CD4-positive, CD25-positive, alpha-beta regulatory T cell (primary cell): ENCODE results near the gene TUBB2B. TPM values are rescaled to one million over a fixed set of nuclear protein-coding genes. Genes with fewer than 3 reads are reported as not detected.

Experiments used
- ATAC-seq, 2 donors: fragments of 150-1000 bp; cut with Tn5 transposase; one replicate each; pipeline ENCODE4 v1.10.0; 2021; ENCODE audit warnings: low read depth in 2 of 2, moderate number of reproducible peaks in 2 of 2, moderate library complexity in 1 of 2
- DNase-seq, 3 donors: peaks; one replicate each; pipeline versions ENCODE4 v3.0.0 to v3.0.0-alpha.2; 2012 to 2022; ENCODE audit warnings: mixed read lengths in 1 of 3
- H3K27ac ChIP-seq: one replicate; pipeline ENCODE4 v1.7.0; 2013; ENCODE audit warnings: mild to moderate bottlenecking, low read length; ENCODE audit not compliant: insufficient read depth, poor library complexity, severe bottlenecking
- H3K27me3 ChIP-seq: one replicate; pipeline ENCODE4 v1.7.0; 2013; ENCODE audit warnings: low read length; ENCODE audit not compliant: control insufficient read depth, insufficient read depth
- H3K36me3 ChIP-seq: one replicate; pipeline ENCODE4 v1.7.0; 2013; ENCODE audit warnings: mild to moderate bottlenecking, low read length, moderate library complexity; ENCODE audit not compliant: control insufficient read depth, insufficient read depth
- H3K4me1 ChIP-seq: 2 replicates; pipeline ENCODE4 v1.7.0; 2013; ENCODE audit warnings: mild to moderate bottlenecking, low read length; ENCODE audit not compliant: insufficient read depth, control insufficient read depth, poor library complexity, severe bottlenecking
- H3K4me3 ChIP-seq: one replicate; pipeline ENCODE4 v1.7.0; 2013; ENCODE audit warnings: low read depth, mild to moderate bottlenecking, low read length, moderate library complexity
- H3K9me3 ChIP-seq, 2 experiments: 1 replicate in 1 of 2; 2 replicates in 1 of 2; pipeline ENCODE4 v1.7.0; 2013; ENCODE audit warnings: low read length in 2 of 2, mild to moderate bottlenecking in 1 of 2, moderate library complexity in 1 of 2; ENCODE audit not compliant: control insufficient read depth in 2 of 2
- H3K27ac Mint-ChIP-seq, 3 donors: one replicate each; pipeline ENCODE4 v1.8.0; 2020 to 2022; ENCODE audit warnings: mild to moderate bottlenecking in 3 of 3, mixed read lengths in 3 of 3, moderate library complexity in 2 of 3
- H3K27me3 Mint-ChIP-seq: one replicate; pipeline ENCODE4 v1.8.0; 2022; ENCODE audit warnings: mild to moderate bottlenecking, mixed read lengths
- H3K36me3 Mint-ChIP-seq: one replicate; pipeline ENCODE4 v1.8.0; 2020; ENCODE audit warnings: mixed read lengths
- H3K4me1 Mint-ChIP-seq, 4 donors: one replicate each; pipeline ENCODE4 v1.8.0; 2020 to 2022; ENCODE audit warnings: mixed read lengths in 4 of 4, mild to moderate bottlenecking in 1 of 4
- H3K4me3 Mint-ChIP-seq, 4 donors: one replicate each; pipeline ENCODE4 v1.8.0; 2020 to 2022; ENCODE audit warnings: mild to moderate bottlenecking in 4 of 4, mixed read lengths in 4 of 4, moderate library complexity in 3 of 4
- H3K9me3 Mint-ChIP-seq, 7 donors: one replicate each; pipeline ENCODE4 v1.8.0; 2020 to 2022; ENCODE audit warnings: mixed read lengths in 7 of 7, mild to moderate bottlenecking in 3 of 7, moderate library complexity in 2 of 7
- polyA plus RNA-seq, 4 donors: library from polyadenylated mRNA; unstranded; fragments of 300-500 nt; fragmentation: Illumina TruSeq; gene quantifications; one replicate each; pipeline ENCODE4 v1.2.3, GENCODE V29; 2021
- total RNA-seq: library from RNA; stranded (reverse); gene quantifications from one replicate; pipeline ENCODE4 v1.2.3, GENCODE V29; 2022

The TUBB2B gene
- total and polyA plus RNA-seq, 5 donors from 2014 or later: 0.09 to 0.91 (median 0.10) TPM; not detected in 1

DNA sequence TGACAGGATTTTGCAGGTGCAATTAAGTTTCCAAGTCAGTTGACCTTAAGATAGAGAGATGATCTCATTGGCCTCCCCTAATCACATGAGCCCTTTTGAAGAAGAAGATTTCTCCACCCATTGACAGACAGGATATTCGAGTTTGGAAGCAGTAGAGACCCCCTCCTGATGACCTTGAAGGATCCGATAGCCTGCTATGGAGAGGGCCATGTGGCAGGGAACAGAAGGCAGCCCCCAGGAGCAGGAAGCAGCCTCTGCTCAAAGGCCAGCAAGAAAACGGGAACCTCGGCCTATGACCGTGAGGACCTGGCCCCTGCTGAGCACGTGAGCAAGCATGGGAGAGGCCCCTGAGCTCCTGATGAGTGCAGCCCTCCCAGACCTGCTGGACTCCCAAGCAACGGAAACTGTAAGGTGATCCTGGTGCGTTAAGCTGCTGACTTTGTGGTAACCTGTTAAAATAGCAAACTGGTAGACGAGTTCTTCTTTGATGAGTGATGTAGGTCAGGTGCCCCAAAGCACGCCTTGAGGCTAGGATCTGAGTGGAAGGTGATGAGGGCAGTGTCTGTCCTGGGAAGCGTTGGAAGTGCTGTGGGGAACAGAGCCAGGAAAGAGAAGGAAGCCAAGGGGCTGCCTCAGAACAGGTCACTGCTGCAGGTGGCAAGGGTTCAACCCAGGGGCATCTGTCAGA is 51.6 kb downstream of the TUBB2B start:
- H3K4me3 ChIP-seq: no peak overlapping the region
- H3K4me3 Mint-ChIP-seq: no peak overlapping the region
- H3K9me3 ChIP-seq: no peaks in the 10 kb centered on the region
- peaks cover 0 to 4% (median 2%) of the 10 kb centered on the region in 4 donors for H3K4me1 Mint-ChIP-seq
- H3K27ac ChIP-seq: no peak overlapping the region
- peaks cover 22% of the 10 kb centered on the region for H3K27me3 Mint-ChIP-seq
- no peak overlapping the region for H3K27ac Mint-ChIP-seq
- H3K9me3 Mint-ChIP-seq: peaks cover 0 to 2% (median 0%) of the 10 kb centered on the region in 7 donors
- DNase-seq (no peak), ATAC-seq (no peak)
- no peaks in the 10 kb centered on the region for H3K36me3 Mint-ChIP-seq
- H3K36me3 ChIP-seq: no peaks in the 10 kb centered on the region
- H3K4me1 ChIP-seq: no peaks in the 10 kb centered on the region
- no peaks in the 10 kb centered on the region for H3K27me3 ChIP-seq

Other genes starting within 250 kb of the TUBB2B start
- gene NQO2, start 227.8 kb downstream of the TUBB2B start, total RNA-seq: 27.4 TPM
- 100 to 1,000 TPM in 1 of 4 donors, 10 to 100 TPM in 3; 57.5 to 109 (median 68.6) TPM for gene NQO2, start 227.8 kb downstream of the TUBB2B start, polyA plus RNA-seq
- 27.1 TPM for gene RIPK1, start 159.2 kb downstream of the TUBB2B start, total RNA-seq
- gene RIPK1, start 159.2 kb downstream of the TUBB2B start, polyA plus RNA-seq: 10 to 100 TPM; 19.4 to 22.4 (median 21.2) TPM
- gene BPHL, start 108.9 kb downstream of the TUBB2B start, total RNA-seq: 6.8 TPM
- 10 to 100 TPM in 1 of 4 donors, 1 to 10 TPM in 3; 5.8 to 13.9 (median 7.5) TPM for gene BPHL, start 108.9 kb downstream of the TUBB2B start, polyA plus RNA-seq
- 48.0 TPM for gene TUBB2A, start 70.1 kb downstream of the TUBB2B start, total RNA-seq
- gene TUBB2A, start 70.1 kb downstream of the TUBB2B start, polyA plus RNA-seq: 1 to 10 TPM; 4.8 to 8.0 (median 6.7) TPM
- 18.0 TPM for gene PSMG4, start 31.3 kb upstream of the TUBB2B start, total RNA-seq
- 10 to 100 TPM; 45.2 to 56.8 (median 52.7) TPM for gene PSMG4, start 31.3 kb upstream of the TUBB2B start, polyA plus RNA-seq
- gene SLC22A23, start 229.4 kb upstream of the TUBB2B start, total RNA-seq: 6.3 TPM
- gene SLC22A23, start 229.4 kb upstream of the TUBB2B start, polyA plus RNA-seq: under 1 TPM; 0.24 to 0.73 (median 0.51) TPM